NCI-H2107 treated with DMSO at 0.1 percent for 48 hours (cell line): ENCODE data around the gene RBFOX2.
A peak's percentile ranks its signal among the peaks of the same experiment; 100 is the strongest.
"Not testable (repeated sequence)": the region's sequence is repeated elsewhere in the genome, so short reads cannot be mapped to it uniquely, and the experiment has no call there.

Experiments used
- DNase-seq: peaks from one replicate; lab custom pipeline; 2025; ENCODE audit not compliant: unreplicated experiment; lab: John Stamatoyannopoulos, UW

Gene RBFOX2

DNA sequence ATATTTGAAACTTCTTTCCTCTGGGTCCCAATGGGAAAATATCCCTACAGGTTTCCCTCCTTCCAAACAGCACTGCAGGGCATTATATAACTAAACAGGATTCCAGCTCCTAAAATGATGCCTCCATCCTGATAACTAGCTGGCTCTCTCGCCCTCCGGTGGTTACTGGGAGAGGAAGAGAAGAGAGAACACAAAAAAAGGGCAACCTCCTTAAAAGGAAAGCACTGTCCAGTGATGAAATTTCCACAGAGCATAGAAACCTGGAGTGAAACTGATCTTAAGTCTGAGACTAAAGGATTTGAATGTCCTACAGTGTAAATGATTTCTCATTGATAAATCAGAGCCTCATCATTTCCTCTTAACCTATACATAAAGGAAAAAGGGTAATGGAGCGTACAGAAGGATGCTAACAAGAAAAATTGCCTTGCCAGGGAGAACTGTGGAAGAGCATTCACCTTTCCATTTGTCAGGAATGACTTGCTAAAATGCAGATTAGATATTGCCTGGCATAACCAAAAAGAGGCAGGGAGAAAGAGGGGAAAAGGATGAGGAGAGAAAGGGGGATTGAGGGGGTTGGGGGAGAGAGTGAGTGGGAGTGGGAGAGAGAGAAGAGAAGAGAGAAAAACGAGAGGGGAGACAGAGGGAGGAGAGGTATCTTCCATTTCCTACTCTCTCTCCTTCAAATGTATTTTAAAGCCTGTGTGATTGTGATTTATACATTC, 189.6 kb downstream of the RBFOX2 start:
- peak; percentile 60 for DNase-seq

DNA sequence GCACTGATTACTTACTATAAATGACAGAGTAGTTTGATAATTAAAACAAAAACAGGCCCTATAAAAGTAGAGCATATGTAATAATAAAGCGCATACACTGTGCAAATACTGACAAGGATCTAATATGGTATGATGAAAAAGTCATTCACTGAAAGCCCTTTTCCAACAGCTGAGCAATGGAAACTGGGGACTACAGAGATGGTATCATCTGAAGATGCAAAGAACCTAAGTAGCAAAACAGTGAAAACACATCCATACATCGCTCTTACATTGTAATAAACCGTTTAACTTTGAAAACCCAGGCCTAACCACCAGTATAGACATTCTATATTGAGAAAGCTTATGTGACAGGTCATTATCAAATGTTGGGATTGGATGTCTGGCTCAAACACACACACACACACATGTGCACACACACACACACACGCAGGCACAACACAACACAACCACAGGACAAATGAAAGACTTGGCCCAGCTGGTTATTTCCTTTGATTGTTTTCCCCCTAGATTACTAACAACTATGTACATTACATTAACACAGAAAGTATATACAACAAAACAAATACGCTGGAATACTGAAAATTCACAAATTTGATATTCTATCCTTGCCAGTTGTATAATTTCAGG, 191.4 kb downstream of the RBFOX2 start:
- peak; percentile 6 for DNase-seq

DNA sequence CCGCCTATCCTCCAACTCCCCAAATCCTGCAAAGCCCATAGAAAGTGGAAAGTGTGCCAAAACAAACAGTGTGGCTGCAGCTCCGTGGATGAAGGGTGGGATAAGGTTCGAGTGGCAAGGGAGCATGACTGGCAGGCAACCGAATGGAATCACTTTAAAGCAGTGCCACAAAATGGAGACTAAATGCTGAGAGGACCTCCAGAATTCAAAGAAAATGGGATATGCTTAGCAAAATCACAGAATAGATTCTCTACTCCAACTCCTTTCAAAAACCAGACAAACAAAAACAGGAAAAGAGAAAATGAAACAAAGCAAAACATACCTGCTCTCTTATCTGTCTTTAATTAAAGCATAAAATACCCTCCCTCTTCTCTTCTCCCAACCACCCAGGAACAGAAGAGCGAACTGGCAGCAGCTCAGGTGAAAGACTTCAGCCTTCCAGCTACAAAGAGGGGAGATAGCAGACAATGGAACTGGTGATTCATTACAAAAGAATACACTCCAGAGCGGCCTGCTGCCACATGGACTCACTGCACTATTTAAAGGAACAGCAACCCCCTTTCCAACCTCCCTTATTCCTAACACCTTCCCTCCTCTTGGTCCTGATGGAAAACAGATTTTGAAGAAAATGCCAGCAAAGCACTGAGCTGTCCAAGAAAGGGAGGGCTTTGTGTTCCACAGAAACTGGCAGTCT, 192.5 kb downstream of the RBFOX2 start:
- DNase-seq, result peak; percentile 73

DNA sequence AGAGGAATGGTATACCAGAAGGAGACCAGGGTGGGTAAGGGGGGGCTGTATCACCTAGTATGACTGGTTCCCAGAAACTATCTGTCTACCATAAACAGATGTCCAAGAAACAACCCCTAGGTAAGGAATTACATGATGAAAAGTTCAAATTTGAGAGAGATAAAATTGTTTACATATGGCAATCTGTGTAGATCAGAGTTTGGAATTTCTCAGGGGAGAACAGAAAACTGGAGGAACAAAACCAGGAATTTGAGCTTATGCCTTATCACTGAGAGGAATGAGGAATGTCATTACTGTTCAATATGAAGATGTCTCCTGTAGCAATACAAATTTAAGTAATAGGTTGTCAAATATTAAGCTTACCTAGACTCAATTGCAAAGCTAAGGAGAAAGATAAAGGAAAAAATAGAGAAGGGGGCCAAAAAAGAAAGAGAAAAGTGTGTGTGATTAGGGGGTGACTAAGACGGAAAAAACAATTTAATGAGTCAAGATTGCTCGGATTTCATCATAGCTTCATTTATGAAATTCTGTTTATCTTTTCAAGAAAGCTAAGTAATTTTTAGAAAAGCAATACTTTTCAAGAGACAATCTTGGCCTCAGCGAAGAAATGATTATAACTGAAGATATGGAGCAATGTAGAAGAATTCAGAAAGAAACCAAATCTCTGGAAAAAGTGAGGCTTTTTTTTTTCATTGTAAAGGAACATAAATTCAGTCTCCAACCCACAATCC, 193.2 kb downstream of the RBFOX2 start:
- DNase-seq, result no peak

DNA sequence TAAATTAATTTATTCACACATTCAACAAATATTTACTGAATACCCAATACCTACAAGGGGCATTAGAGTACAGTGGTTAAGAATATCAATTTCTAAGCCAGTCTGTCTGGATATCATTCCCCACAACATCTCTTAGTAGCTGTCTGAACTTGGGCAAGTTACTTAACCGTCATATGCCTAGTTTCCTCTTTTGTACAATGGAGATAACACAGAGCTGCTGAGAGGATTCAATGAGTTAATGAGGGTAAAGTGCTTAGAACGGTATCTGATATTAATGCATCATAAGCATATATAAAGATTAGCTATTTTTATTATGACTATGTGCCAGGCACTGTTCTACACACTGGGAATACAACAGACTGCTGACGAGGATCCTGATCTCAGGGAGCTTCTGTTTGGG, 194.6 kb downstream of the RBFOX2 start:
- no peak for DNase-seq

DNA sequence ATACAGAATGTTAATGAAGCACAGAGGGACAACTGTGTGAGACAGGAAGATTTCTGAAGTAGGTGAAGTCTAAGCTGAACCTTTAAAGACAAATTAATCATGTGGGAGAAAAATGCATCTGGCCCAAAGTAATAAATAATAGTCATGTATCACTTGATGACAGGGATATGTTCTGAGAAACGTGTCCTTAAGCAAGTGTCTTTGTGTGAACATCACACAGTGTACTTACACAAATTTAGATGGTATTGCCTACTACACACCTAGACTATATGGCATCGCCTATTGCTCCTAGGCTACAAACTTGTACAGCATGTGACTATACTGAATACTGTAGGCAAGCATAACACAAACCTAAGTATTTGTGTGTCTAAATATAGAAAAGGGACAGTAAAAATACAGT, 198.3 kb downstream of the RBFOX2 start:
- DNase-seq, result no peak

DNA sequence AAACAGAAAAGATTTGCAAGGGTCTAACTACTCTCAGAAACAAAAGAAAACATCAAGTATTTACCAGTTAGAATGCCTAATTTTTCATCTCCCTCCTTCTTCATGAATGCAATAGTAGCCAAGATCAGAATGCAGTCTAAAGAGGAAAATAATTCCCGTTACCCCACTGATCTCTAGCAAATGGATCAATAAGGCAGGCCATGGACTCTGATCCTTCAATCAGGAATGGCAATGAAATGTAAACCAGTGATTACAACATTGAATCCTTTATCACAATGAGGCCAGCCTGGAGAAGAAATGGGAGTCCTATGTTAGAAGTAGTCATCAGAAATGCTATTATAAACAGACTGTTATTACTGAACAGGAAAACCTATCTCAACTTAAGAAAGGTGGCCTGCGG, 204.4 kb downstream of the RBFOX2 start:
- no peak for DNase-seq

DNA sequence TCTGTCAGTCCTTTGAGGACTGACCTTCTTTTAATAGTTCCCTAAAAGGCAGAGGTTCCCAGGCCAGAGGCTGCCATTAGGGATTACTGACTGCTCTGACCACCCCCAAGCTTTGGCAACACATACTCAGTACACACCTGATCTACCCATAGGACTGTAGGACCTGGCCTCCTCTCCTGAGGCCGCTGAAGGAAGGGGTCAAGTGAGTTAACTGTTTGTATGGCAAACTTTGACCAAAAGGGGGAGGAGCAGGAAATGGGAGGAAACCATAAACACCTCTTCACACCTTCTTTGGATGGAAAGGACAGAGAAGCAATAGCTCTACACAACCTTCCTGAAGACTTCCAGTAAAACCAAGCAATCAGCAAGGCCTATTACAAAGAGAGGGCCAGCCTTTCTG, 207.0 kb downstream of the RBFOX2 start:
- no peak for DNase-seq

DNA sequence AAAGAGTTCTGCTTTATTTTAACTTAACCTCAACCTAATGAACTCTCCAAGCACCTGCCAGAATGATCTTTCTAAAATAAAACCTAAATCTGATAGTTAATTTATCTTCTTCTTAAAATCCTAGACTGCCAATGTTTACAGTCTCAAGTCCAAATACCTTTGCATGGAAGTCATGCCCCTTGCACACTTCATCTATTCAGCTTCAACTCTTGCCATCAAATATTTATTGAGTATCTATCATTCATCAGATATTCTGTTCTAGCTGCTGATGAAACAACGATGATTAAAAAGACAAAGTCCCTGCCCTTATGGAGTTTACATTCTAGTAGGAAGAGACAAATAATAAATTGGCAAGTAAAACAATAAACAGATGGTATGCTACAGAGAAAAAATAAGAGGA, 209.2 kb downstream of the RBFOX2 start:
- no peak for DNase-seq

DNA sequence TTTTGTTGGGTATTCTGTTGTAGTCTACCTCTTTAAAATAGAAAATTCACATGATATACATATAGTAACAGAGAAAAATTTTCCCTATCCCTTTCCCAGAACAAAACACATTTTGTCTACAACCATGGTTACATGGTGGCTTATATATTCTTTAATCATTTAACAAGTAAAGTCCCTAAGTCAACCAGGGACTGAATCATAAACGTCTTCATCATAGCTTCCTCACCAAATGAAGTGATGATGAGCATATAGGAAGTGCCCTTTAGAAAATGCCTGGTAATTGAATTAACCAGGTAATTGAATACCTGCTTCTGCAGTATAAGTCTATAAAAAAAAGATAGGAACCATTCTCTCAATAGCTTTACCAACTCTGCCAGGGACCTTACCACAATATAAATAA, 209.7 kb downstream of the RBFOX2 start:
- DNase-seq, result no peak

DNA sequence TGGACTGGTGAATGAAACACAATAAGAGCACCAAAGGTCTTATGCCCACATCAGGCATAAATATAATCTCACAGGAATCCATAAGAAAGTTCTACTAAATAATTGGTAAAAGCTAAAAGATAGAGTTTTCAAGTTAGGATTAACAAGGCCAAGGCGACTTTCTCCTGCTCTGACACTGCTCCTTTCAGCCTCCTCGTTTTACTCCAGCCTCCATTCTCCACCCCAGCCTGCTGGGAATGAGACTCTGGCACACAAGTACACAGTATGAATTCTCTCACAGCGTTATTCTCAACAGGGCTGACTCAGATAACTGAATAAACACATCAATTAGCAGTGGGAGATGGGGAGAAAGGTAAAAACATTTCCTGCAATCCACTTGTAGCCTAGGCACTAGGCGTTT, 216.0 kb downstream of the RBFOX2 start:
- DNase-seq, result no peak

DNA sequence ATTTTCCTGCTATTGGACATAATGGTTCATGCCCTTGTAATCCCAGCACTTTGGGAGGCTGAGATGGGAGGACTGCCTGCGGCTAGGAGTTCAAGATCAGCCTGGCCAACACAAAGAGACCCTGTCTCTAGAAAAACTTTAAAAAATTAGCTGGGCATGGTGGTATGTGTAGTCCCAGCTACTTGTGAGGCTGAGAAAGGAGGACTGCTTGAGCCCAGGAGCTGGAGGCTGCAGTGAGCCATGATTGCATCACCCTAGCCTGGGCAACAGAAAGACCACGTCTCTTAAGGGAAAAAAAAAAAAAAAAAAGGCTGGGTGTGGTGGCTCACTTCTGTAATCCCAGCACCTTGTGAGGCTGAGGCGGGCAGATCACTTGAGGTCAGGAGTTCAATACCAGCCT, 217.0 kb downstream of the RBFOX2 start:
- no peak for DNase-seq

DNA sequence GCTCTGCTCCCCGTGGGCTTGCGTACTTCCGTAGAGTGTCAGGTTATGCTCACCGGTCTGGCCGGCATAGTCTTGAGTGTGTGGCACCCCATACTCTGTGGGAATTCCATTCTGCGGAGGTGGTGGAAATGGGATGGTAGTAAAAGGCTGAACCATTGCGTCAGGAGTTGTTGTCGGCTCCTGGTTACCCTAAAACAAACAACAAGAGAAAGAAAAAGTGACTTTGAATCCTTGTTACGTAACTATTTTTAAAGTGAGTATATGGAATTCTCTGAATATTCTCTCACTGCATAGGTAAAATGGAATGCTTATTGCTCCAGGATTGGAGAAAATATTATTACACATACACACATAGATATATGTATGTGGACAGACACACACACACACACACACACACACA, 218.8 kb downstream of the RBFOX2 start:
- DNase-seq, result no peak

DNA sequence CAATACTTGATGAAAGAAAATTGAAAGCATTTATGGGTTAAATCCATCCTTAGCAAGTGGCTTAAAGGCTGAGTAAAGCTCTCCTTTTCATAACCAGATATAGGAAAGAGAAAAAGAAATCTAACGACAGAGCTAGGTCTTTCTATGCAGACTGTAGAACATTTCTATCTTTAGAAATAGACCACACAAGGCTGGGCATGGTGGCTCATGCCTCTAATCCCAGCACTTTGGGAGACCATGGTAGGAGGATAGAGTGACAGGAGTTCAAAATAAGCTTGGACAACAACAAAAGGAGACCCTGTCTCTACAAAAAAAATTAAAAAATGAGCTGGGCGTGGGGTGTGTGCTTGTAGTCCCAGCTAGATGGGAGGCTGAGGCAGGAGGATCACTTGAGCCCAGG, 220.2 kb downstream of the RBFOX2 start:
- no peak for DNase-seq

DNA sequence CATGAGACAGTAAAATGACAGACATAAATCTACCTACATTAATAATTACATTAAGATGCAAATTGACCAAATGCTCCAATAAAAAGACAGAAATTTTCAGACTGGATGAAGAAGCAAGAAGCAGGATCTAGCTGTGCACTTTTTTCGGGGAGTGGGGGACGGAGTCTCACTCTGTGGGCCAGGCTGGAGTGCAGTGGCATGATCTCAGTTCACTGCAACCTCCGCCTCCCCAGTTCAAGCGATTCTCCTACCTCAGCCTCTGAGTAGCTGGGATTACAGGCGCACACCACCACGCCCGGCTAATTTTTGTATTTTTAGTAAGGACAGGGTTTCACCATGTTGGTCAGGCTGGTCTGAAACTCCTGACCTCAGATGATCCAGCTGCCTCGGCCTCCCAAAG, 222.0 kb downstream of the RBFOX2 start:
- not testable (repeated sequence) for DNase-seq

DNA sequence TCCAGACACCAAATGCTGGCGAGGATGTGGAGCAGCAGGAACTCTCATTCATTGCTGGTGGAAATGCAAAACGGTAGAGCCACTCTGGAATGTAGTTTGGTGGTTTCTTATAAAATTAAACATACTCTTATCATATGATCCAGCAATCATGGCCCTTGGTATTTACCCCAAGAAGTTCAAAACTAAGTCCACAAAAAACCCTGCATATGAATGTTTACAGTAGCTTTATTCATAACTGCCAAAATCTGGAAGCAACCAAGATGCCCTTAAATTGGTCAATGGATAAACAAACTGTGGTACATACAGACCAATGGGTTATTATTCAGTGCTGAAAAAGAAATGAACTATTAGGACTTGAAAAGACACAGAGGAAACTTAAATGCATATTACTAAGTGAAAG, 223.2 kb downstream of the RBFOX2 start:
- no peak for DNase-seq

DNA sequence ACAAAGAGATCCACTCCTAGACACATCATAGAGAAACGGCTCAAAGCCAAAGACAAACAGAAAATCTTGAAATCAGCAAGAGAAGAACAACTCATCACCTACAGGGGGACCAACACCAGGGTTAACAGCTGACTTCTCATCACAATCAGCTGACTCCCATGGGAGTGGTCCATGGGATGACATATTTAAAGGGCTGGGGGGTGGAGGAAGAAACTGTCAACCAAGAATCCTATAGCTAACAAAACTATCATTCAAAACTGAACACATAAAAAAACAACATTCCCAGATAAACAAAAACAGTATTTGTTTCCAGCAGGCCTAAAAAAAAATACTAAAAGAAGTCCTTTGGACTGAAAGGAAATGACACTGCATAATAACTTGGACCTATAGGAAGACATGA, 224.2 kb downstream of the RBFOX2 start:
- no peak for DNase-seq

DNA sequence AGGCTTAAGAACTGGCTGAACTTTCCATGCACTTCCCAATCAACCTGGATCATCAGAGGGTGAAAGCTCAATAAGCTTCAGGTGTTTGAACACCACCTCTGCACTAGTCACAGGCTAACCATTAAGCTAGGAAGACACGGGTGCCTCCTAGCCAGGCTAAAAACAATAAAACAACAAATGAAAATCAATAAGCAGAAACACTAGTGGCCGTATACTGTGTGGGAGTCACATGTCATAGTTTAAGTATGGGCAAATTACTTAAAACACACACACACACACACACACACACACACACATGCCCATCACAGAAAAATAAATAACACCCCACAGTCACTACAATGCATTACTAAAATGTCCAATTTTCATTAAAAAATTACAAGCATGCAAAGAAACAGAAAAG, 225.7 kb downstream of the RBFOX2 start:
- no peak for DNase-seq

DNA sequence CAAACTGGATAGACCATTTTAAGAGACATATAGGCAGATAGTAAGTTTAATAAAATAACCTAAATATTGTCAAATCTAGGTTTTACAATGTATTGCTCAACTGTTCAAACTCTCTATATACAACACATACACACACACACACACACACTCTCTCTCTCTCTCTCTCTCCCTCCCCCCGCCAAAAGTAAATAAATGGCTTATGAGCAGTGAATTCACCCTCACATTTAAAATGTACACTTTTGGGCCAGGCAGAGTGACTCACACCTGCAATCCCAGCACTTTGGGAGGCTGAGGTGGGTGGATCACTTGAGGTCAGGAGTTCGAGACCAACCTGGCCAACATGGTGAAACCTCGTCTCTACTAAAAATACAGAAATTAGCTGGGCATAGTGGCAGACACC, 227.3 kb downstream of the RBFOX2 start:
- not testable (repeated sequence) for DNase-seq

DNA sequence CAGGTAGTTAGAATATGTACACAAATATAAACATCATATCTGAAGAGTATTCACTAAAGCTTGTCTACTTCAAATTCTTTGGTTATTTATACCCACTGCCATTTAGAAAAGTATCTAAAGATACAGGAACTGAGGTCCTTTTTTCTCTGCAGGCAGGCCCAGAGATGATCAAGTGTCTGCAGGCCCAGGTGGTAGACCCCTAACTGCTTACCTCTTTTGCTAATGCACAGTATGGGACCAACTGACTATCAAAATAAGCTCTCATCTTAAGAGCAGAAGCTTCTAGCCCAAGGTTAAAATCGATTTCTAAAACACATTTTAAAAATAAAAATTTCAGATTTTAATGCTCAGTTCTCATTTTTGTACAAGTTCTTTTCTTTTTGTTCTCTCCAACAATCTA, 229.5 kb downstream of the RBFOX2 start:
- DNase-seq, result no peak

DNA sequence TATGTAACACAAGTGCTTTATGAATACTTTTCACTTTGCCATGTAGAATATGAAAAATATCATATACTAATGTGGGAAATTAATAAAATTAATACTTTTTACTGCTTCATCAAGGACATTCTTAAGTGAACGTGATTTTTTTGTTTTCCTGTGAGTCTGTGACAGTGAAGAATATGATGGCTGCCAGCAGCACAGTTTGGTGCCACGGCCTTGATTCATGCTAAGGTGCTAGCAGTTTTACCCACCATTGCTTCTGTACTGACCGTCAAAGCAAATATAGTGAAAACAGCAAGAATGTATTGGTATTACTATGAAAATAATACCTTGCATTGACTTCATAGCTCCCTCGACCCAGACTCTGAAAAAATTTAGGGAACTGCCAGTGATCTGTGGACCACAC, 231.2 kb downstream of the RBFOX2 start:
- DNase-seq, result no peak

DNA sequence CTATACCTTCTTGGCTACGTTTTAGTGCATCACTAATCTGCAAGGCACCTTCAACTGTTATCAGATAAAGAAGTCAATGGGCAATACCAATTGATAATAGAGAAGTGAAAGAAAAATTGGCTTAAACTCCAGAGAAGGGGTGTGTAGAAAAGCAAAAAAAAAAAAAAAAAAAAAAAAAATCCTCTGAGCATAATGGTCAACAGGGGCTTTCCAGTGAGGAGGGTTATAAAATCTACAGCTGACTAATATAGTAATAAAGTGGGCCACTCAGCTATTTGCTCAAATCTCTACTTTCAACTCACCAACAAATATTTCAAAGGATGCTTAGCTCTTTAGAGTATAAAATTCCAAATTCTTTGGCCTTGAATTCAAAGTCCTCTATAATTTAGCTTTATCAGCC, 233.1 kb downstream of the RBFOX2 start:
- no peak for DNase-seq
